Renal cortex interstitium (tissue), 11 donors: ENCODE data around the gene LRMDA. TPM values are rescaled to one million over a fixed set of nuclear protein-coding genes. Genes with fewer than 3 reads are reported as not detected.

Experiments
- DNase-seq, 11 donors: peaks; one replicate each; pipeline ENCODE4 v3.0.0-alpha.2; 2013; ENCODE audit warnings: low read depth in 9 of 11, low spot score in 4 of 11; ENCODE audit errors: extremely low read depth in 1 of 11
- polyA plus RNA-seq, 3 donors: library from polyadenylated mRNA; unstranded; fragments of 120-200 nt; gene quantifications; one replicate each; pipeline ENCODE4 v1.2.1, GENCODE V29; 2013; ENCODE audit not compliant: insufficient read length in 3 of 3

Gene LRMDA
- polyA plus RNA-seq, 3 donors, result 17.1 to 22.3 (median 21.0) TPM

DNA sequence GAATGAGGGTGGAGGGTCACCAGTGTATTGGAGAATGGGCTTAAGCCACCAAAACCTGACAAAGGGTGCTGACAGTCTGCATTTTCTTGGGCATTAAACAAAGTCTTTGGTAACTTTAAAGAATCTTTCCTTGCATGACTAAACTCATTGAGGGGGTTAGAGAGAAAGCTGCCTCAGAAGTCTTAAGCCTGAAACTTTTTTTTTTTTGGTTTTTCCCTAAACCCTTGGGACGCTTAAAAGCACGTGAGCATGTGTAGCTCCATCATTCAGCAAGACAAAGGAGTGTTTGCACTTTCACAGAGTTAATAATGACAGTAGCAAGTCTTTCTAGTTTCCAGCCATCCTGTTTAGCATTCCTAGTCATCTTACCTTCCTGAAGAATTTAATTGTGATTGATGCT lies 110.7 kb downstream of the LRMDA start:
- no peak for DNase-seq

DNA sequence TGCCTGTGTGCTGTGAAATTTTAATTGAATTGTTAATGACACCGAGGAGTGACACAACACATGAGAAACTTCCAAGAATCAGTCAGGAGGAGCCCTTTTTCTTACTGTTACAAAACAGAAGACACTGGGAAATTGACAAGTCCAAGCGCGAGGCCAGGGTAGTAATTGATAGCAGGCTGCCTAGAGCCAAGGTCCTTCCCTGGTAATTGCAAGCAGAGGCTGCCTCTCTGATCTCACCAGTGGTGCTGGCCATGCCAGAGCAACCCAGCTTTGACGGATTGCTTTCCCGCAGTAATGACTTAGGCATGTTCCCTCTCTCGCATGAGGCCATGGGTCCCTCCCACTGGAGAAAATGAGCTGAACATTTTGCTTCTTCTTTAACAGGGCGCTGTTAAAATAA lies 111.5 kb downstream of the LRMDA start:
- peak in 5 of 11 donors; percentile 21 to 41 (median 31) for DNase-seq

- DNase-seq, result no peak
Measured at GRCh38 chr10:75544386-75544785, 113.0 kb downstream of the LRMDA start.

GRCh38 chr10:75544993-75545706 lies 113.7 kb downstream of the LRMDA start:
- no peak for DNase-seq

DNA sequence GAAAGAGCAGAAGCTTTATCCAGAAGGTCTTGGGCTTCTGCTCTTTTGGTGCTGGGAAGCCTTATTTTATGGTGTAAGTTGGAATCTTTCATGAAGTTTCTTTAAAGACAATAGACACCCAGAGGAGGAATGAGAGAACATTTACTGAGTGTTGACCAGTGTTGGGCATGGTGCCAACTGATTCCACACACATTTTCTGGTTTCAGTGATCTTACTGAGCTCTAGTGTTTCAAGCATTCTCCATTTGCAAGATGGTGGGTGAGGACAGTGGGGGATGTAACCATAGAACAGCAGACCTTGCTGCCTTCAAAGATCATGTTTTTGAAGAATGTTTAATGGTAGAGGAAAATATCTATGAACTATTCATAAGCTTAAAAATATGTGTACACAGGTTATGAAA lies 114.6 kb downstream of the LRMDA start:
- DNase-seq, result no peak

DNA sequence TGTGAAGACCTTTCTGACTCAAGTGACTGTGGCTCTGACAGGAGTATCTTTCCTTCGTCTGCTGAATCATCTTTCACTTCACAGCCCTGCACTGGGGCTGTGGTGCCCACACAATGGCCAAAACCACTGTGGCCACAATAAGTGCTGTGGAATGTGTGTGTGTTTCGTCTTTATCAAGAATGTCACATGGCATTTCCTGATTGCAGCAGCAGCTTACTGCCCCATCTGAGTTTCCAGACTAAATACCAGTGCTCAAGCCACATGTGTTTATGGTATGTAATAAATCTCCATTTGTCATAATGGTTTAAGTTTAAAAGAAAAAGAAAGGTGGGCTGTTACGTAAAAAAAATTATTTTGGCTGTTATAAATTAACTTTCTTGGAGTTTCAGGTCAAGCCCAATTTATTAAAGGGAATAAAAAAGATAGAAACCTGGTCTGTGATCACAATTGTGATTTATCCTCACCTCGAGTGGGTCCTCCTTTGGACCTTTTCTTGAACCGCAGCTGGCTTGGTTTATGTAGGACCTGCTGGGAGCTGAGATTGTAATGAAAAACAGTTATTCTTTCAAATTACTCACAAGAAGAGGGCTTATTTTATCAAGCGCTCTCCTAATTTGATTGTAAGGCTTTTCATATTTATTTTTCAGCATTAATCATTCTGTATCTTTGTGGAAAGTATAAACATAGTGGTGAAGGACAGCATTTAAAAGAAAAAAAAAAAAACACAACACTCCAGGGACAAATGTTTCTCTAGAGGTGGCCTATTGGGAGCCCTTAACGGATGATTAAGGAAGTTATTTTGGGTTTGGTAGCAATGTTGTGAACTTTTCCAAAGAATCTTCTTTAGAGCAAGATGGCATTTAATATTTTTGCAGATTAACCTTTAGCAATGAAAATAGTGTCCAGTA lies 116.2 kb downstream of the LRMDA start:
- DNase-seq, result no peak

DNA sequence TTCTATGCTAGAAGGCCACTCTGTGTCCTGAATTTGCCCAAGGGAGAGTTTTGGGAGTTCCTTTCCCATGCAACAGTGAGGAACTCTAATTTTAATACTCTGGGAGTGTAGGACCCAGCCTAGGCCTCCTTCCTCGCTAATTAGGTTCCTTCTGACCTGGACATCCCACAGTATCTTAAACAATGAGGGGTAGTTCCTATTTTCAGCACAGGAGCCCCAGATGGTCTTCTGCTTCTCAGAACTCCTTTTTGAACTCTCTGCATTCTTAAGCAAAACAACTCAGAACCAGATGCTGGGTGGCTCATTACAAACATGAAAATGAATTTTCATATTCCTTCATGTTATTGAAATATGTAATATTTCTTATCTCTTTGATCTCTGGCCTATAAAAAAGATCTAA lies 116.9 kb downstream of the LRMDA start:
- DNase-seq, result no peak

DNA sequence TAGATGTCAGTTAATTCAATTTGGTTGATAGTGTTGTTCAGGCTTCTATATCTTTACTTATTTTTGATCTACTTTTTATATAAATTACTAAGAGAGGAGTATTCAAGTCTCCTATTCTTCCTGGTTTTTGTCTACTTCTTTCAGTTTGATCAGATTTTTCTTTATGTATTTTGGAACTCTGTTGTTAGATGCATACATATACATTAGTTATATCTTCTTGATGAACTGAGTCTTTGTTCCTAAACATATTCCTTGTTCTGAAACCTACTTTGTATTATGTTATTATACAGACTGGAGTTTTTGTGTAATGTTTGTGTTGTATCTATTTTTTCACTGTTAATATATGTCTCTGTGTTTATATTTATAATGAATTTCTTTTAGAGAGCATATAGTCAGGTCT lies 118.8 kb downstream of the LRMDA start:
- DNase-seq, result no peak

DNA sequence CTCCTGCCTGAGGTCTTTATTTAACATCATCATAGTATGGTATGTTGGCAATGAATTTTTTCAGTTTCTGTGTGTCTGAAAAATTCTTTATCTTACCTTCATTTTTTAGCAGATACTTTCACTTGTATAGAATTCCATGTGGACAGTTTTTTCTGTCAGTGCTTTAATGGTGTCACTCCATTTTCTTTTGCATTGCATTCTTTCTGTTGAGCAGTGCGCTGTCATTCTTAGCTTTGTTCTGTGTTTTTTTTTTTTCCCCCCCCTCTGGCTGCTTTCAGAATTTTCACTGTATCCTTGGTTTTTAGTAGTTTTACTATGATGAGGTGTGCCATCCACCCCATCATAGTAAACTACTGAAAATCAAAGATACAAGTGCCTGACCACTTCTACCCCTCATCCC lies 120.7 kb downstream of the LRMDA start:
- DNase-seq, result no peak

DNA sequence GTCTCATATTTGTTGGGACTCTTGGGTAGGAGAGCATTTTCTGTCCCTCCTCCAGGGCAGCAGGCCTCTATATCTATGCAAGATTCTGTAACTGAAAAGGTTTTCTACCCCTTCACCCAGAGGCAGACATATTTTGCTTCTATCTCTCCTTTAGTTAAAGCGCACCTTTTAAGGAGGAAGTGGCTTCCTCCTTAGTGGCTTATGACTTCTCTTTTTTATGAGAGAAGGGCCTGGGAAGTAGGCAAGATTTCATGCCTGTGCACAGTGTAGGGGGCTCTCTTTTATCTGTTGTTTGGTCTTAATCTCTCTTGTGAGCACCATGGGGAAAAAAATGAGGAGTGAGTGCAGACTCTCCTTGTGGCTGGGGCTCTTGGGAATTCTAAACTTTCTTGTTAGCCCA lies 122.1 kb downstream of the LRMDA start:
- no peak for DNase-seq

DNA sequence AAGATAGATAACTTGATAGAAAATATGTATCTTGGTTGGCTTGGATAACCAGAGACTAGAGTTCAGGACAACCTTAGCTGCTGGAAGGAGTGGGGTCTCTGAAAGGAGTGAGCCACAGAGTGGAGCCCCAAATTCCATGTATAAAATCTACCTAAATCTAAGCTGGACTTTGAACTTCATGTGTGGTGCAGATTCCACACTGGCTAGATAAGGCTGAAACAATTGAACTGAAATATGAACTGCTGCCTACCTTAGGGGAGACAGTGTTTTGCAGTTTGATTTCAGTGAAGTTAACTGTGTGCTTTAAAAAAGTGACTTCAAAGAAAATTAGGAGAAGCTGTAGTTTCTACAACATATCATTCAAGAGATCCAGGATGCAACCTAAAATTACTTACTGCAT lies 123.9 kb downstream of the LRMDA start:
- DNase-seq, result no peak

DNA sequence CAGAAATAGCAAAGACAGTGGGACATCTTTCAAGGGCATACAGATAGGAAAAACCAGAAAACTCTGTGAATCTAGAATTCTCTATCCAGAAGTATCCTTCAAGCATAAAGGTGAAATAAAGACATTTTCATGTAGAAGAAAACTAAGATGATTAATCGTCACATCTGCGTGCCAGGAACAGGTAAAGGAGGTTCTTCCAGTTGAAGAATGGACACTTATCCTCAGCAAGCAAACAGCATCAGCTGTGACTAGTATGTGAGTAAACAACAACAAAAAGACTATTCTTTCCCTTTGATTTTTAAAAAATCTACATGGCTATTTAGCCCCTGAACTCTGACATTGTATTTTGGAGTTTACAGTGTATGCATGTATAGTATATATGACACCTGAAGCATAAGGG lies 124.9 kb downstream of the LRMDA start:
- no peak for DNase-seq

DNA sequence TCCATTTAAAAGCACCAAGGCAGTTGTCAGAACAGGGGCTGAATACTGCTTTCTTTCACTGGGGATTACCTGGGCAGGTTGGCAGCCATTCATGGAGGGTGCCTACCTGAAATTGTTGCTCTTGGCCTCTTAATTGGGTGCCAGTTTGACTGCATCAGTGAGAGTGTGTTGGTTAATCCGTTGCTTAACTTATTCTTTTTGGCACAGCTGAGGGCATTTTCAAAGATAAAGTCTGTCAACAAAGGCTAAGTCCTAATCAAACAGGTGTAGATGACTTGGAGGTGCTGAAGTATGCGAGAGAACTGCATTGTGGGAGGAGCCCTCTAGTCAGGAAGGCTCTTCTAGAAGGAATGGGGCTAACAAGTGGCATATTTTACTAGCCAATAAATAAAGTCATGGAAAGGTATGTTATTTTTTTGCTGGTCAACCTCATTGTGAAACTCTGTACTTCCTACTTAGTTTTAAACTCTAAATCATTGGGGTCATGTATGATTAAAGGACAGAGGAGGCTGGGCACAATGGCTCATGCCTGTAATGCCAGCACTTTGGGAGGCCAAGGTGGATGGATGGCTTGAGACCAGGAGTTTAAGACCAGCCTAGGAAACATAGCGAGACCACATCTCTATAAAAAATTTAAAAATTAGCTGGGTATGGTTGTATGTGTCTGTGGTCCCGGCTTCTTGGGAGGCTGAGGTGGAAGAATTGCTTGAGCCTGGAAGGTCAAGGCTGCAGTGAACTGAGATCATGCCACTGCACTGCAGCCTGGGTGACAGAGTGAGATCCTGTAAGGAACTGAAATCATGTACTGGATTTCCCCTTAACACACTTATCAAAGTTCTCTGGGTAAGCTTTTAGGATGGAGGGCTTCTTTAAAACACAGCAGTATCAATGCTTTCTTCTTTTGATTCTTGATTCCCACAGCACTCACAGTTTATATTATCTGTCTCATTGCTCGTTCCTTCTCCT lies 134.1 kb downstream of the LRMDA start:
- no peak for DNase-seq

- no peak for DNase-seq
Measured at GRCh38 chr10:75568450-75569130, 137.2 kb downstream of the LRMDA start.

GRCh38 chr10:75569506-75569905 lies 138.1 kb downstream of the LRMDA start:
- DNase-seq, result no peak

GRCh38 chr10:75572478-75572877 lies 141.1 kb downstream of the LRMDA start:
- no peak for DNase-seq

DNA sequence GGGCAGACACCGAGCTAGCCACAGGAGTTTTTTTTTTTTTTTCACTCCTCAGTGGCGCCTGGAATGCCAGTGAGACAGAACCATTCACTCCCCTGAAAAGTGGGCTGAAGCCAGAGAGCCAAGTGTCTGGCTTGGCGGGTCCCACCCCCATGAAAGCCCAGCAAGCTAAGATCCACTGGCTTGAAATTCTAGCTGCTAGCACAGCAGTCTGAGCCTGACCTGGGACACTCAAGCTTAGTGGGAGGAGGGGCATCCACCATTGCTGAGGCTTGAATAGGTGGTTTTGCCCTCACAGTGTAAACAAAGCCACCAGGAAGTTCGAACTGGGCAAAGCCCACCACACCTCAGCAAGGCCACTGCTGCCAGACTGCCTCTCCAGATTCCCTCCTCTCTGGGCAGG lies 144.5 kb downstream of the LRMDA start:
- no peak for DNase-seq

- DNase-seq, result no peak
Measured at GRCh38 chr10:75582102-75582501, 150.7 kb downstream of the LRMDA start.

GRCh38 chr10:75585294-75585693 lies 153.9 kb downstream of the LRMDA start:
- no peak for DNase-seq
